GM12864 (cell line): ENCODE results near the gene PGS1.

Experiments
- DNase-seq: peaks from one replicate; pipeline ENCODE4 v3.0.0-alpha.2; 2011; ENCODE audit warnings: low read depth
- H3K4me3 ChIP-seq: 2 replicates; pipeline ENCODE4 v1.5.1; 2011; ENCODE audit warnings: mild to moderate bottlenecking, low read depth, low read length, control low read depth
- TF ChIP-seq, protein P1 (sequence below): IDR thresholded peaks from 2 replicates; pipeline ENCODE4 v1.5.1; 2011; ENCODE audit warnings: low read depth, mild to moderate bottlenecking, moderate library complexity, low read length, control low read depth, inconsistent platforms; ENCODE audit errors: missing control alignments

Gene PGS1

DNA sequence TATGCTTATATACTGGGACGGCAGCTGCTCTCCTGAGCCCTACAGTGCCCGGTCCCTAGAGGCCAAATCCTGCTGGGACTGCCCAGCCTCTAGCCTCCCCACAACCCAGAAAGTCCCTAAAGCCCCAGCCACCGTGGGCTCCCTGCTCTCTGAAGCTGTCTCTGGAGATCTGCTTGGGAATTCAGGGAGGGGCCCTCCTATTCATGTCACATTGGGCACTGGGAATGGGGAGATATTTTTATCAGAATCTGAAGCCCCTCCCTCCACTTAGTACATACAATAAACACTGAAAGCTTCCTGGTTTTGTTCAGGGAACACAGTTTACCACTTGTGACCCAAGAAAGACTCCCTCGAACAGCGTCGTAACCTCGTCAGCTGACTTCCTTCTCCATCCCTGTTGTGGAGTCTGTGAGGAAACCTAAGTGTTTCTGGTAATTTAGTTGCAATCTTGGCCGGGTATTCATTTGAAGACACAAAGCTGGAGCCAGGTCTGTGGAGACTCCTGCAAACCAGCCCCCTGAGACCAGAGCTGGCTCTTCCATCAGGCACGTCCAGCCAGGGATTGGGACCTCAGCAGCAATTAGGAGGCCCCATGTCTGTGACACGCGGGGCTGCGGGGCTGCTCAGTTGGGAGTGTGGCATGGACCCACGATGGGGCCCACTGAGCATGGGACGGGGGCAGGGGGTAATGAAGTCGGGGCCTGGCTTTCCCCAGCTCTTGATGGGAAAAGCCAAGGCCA, 38.5 kb downstream of the PGS1 start:
- no peak overlapping the region for H3K4me3 ChIP-seq
- TF ChIP-seq, protein P1, sequence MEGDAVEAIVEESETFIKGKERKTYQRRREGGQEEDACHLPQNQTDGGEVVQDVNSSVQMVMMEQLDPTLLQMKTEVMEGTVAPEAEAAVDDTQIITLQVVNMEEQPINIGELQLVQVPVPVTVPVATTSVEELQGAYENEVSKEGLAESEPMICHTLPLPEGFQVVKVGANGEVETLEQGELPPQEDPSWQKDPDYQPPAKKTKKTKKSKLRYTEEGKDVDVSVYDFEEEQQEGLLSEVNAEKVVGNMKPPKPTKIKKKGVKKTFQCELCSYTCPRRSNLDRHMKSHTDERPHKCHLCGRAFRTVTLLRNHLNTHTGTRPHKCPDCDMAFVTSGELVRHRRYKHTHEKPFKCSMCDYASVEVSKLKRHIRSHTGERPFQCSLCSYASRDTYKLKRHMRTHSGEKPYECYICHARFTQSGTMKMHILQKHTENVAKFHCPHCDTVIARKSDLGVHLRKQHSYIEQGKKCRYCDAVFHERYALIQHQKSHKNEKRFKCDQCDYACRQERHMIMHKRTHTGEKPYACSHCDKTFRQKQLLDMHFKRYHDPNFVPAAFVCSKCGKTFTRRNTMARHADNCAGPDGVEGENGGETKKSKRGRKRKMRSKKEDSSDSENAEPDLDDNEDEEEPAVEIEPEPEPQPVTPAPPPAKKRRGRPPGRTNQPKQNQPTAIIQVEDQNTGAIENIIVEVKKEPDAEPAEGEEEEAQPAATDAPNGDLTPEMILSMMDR = no peak
- no peak for DNase-seq

GRCh38 chr17:78417531-78417909, 39.1 kb downstream of the PGS1 start:
- DNase-seq = no peak
- no peak overlapping the region for H3K4me3 ChIP-seq
- TF ChIP-seq, protein P1 = no peak

DNA sequence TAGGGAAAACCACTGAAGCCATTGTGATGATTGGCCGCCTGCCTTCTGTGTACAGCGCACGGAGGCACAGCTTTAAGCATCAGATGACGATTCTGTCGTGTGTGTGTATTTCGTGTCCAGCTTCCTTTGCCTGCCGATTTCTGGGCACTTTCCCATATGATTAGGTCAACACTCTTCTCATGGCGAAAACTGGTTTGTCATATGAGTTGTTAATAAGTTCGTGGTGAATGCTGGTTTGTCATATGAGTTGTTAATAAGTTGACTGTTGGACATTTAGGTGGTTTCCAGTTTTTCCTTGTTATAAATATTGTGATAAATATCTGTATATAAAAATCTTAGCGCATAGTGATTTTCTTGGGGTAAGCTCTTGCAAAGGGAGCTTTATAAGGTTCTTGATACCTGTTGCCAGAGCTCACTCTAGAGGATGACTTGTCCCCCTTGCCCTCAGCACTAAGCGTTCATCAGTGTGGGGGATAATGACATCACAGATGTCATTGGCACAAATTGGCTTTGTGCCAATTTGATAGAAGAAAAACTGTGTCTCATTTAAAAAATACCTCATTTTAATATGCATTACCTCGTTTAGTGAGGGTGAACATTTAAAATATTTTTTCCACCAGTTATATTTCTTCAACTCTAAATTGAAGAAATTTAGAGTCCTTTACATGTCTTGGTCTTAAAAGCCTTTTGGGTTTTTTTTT, 40.0 kb downstream of the PGS1 start:
- TF ChIP-seq, protein P1 = no peak
- DNase-seq = no peak
- H3K4me3 ChIP-seq = no peak overlapping the region

DNA sequence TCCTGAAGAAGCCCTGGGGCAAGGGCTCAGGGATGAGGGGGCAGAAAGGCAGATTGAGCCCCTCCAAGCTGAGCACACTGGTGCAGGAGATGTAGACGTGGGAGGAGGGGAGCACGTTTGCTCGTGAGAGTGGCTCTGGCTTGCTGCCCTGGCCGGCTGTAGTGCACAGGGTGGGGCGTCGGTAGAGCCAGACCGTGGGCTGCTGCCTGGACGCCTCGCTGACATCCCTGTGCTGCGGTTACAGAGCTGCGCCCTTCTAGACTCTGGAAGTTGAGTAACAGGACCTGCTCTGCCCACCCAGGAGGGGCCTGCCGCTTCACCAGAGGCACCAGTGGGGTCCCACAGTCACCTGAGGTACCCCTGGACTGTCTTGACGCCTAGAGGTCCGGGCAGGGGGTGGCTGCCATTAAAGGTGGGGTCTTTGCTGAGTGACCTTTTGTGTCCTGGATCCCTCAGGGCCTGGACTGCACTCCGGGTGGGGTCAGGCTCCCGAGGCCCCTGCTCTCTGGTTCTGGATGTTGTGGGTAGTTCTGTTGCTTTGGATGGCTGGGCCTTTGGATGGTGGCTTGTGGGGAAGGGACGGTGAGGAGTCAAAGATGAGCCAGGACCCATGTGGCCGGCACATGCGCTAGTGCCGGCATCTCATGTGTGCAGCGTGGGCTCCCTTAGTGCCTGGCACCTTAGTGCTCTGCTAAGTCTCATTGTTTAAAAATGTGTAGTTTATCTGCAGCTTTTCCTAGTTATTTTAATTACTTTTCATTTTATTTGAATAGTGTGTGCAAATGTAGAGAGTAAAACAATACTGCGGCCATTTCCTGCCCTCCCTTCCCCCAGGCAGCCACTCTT, 41.7 kb downstream of the PGS1 start:
- DNase-seq = no peak
- no peak overlapping the region for H3K4me3 ChIP-seq
- TF ChIP-seq, protein P1 = no peak

- DNase-seq = no peak
- TF ChIP-seq, protein P1 = no peak
- no peak overlapping the region for H3K4me3 ChIP-seq
Measured at GRCh38 chr17:78421084-78421533, 42.7 kb downstream of the PGS1 start.

- no peak overlapping the region for H3K4me3 ChIP-seq
- TF ChIP-seq, protein P1 = peak; percentile 96
- peak; percentile 18 for DNase-seq
Measured at GRCh38 chr17:78421534-78422266, 43.3 kb downstream of the PGS1 start.
